Effector CD4-positive, alpha-beta T cell (primary cell): ENCODE measurements around the gene RHOT1.
"Not testable (repeated sequence)": the region's sequence is repeated elsewhere in the genome, so short reads cannot be mapped to it uniquely, and the experiment has no call there.

Experiments
- DNase-seq: peaks from one replicate; pipeline ENCODE4 v3.0.0-alpha.2; 2020

Gene RHOT1

DNA sequence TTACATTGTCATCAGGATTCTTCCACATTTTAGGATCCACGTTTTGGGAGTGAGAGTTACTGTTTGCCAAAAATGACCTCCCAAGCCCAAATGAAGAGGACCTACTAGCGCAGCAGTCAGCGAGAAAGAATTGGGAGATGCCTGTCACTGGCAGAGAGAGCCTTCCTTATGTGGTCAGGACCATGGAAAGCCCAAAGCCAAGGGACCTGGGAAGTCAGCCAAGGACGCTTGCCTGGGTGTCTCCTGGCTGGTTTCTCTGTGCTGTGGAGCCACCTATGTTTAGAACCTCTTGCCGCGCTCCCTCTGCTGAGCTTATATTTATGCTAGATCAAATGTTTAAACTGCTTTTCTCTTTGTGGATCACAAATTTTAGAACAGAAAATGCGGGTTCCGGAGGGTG, 98.4 kb downstream of the RHOT1 start:
- no peak for DNase-seq

DNA sequence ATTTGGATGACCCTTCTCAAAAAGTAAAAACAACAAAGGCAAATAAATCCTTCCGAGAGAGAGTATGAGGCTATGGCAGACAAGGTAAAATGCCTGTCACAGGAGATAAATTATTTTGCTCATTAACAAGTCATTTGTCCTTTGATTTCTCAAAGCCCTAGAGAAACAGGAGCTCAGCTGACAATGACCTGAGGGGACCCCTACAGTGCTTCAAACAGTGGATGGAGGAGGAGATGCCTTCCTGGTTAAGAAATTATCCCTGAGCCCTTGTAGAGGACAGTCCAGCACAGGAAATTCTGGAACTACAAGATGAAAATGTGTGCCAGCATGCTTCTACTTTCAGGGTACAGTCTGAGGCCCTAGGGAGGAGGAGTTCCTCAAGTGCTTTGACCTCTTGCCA, 99.3 kb downstream of the RHOT1 start:
- DNase-seq, result no peak

DNA sequence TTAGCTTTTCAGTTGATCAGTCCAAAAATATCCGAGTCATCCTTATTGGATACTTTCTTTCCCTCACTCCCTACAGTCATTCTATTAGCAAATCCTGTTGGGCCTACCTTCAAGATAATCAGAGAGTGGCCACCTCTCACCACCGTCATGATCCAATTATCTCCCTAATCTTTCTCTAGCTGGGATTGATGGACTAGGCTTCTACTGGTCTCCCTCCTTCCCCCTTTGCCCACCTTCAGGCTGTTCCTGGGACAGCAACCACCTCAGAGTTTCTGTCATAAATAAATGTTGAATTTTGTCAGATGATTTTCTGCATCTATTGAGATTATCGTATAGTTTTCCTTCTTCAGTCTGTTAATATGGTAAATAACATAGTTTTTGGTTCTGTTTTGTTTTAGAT, 107.2 kb downstream of the RHOT1 start:
- DNase-seq, result no peak

DNA sequence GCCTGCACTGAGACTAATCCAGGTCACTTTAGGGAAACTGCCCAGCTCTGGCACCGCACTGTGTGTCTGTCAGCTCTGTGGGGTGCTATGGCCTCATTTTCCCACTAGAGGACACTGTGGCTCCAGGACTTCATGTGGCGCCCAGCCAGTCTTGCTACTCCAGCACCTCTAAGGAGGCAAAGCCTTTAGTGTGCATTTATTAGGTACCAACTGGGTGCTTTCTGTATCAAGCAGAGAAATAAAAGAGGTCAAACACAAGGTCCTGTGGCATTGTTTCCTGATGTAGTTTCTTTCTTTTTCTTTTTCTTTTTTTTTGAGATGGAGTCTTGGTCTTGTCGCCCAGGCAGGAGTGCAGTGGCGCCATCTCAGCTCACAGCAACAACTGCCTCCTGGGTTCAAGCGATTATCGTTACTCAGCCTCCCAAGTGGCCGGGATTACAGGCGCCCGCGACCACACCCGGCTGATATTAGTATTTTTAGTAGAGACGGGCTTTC, 110.9 kb downstream of the RHOT1 start:
- DNase-seq, result peak; percentile 40

DNA sequence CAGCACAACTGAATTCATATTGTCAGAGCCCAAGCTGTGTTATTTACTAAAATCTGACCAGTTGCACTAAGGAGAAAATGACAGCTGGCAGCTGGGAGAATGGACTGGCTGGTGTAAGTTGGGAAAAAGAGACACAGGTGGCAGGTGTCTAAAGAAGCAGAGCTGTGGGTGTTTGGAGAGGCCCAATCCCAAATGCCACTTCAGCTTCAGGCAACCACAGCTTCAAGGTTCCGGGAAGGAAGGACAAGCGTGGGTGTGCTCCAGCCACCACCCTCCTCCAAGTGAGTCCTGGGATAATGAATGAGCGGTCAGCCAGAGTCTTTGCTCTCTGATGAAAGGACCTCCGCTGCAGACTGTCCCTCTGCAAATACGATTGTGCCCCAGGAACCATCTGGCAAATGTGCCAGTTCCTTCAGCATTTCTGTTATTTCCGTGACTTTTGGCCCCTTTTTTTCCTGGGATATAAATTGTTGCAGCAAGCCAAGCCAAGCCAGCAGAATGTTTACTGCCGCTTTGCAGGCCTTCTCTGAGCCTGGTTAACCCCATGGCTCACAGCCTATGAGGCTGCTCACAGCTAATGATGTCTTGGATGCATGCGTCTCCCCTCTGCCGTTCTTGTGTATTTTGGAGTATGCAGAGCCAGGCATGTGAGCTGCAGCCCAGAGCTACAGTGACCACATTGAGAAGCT, 113.9 kb downstream of the RHOT1 start:
- DNase-seq, result no peak

DNA sequence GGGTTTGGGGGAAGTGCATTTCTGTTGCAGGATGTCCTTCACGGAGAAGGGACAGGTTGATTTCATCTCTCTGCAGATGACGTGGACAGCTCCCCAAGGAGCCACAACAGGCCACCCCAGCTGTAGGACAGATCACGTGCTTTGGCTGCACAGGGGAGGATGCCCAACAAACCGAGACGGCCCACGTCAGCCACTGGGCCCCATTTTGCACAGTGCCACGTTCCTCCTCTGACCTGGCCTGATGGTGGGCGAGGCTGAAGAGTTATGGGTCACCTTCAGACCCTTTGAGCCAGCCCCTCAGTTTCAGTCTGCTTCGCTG, 114.4 kb downstream of the RHOT1 start:
- DNase-seq, result no peak

DNA sequence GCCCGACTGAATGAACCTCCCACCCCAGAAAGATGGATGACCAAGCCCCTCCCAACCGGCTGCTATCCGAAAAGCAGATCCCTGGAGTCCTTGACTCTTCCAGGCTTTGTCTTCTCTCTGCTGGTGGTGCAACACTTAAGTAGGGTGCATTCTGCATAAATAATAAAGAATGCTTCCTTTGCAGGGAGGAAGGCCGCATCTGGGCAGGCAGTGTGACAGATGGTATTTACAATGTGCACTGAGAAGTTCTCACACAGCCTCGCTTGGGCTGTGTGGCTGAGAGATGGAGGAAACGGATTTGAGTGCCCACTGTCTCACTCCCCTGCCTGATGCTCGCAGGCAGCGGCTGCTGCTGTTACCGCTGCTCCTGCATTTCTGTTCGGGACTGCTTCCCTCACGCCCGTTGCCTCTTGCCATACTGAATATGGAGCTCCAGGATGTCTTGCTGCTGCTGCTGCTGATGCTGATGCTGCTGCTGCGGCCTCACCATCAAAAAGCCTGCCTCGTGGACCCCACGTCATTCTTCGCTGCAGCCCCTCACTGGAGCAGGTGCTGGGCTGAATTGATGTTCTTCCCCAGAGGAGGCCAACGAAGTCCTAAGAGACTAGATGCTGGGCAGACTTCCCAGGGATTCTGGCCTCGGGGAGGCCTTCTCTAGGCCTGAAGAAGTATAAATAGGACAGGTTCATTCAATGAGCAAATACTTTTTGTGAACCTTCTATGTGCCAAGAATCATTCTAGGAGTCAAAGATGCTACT, 116.3 kb downstream of the RHOT1 start:
- DNase-seq, result no peak

DNA sequence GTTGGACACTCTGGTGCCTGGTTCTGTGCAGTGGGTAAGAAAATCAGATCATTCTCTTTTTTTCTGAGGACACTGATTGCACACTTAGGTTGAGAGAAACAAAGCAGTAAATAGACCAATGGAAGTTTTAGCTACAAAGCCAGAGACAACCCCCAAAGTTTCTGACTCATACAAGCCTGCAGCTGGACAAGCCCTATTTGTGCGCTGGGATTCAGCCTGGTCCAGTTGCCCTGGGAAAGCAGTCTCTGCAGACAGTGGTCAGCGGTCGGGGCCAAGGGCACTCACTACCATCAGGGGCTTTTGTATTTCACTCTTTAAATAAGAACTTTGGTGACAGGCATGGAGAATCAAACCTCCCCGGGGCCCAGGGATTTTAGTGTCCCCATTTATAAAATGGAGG, 117.3 kb downstream of the RHOT1 start:
- DNase-seq, result no peak

DNA sequence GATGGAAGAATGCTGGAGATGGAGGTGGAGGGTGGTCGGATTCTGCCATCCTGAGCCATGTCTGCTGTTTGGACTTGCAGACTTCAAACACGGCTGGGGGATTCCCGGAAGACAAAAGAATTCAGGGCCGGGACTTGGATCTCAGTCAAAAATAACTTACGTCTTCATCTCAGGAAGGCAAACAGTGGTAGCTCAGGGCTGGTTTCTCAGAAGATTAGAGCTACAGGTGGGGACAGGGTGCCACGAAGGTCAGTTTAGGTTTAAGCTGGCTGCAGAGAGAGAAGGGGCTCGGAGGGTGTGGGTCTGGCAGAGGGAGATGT, 119.1 kb downstream of the RHOT1 start:
- no peak for DNase-seq

DNA sequence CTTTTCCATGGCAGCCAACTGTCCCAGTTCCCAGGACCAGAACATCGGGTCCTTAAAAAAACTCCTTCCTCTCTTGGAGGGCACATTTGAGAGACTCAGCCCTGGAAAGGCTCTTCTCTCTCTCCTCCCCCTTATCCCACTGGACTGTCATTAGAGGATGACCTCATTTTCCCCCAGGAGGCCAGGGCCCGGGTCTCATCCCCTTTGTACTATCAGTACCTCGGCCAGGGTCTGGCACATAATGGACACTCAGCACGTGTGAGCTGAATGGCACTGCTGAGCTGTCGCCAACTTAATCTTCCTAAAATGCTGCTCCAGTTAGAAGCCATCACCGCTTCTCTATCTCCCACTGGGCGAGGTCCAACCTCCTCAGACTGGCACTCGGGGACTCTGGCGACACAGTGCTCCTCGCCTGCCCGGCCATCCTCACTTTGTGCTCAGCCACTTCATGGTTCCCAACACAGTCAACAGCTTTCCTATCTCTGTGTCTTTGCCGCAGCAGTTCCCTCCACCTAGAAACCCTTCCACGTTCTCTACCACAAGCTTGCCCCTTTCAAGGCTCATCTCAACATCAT, 119.7 kb downstream of the RHOT1 start:
- DNase-seq, result no peak

DNA sequence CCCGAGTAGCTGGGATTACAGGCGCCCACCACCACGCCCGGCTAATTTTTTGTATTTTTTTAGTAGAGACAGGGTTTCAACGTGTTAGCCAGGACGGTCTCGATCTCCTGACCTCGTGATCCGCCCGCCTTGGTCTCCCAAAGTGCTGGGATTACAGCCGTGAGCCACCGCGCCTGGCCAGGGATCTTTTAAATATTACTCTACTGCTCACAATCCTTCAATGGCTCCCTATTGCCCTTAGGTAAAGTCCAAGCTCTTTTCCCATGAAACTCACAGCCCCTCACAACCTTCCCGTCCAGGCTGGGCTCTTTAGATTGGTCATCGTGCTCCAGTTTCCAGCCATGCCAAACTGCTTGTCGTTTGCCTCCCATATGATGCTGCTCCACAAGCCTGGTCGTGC, 121.2 kb downstream of the RHOT1 start:
- DNase-seq, result not testable (repeated sequence)

DNA sequence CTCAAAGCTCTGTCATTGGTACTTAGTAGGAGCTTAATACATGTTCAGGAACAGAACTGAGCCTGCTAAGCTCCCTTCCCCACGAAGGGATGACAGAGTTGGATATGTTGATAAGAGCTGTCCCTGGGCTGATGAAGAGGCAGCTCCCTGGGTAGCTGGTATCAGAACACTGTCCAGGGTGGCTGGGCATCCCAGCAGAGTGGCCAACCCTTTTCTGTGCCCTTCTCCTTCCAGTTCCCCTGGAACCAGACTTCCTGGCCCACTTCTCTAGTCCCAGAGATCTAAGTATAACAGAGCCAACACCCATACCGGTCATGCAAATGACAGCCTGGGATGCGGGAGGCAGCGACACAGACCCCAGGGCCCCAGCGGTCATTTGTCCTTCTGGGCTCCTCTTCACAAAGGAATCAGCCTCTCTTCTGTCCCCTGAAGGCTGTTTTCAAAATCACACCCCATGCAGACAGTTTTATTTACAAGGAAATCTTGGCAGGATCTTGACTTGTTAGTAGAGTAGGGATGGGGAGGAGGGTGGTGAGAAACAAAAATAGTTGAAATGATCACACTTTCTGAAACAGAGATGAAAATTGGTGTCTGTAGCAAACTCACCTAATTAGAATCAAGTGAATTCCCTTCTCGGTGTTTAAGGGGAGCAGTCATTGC, 122.0 kb downstream of the RHOT1 start:
- DNase-seq, result no peak

DNA sequence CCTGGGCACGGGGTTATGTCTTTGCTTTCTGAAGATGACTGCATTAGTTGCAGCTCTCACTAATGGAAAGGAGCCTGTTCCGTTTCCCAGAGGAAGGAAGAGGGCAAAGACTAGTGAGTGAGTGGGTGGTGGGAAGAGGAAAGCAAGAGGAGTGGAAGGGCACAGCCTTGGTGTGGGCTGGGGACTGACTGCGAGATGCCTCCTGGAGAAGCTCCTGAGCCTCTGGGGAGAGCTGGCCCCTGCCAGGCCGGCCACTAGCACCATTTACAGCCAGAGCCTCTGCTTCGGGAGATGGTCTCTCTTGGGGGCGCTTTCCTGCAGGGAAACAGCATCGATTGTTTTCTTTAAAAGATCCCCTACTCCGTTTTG, 122.5 kb downstream of the RHOT1 start:
- DNase-seq, result no peak

DNA sequence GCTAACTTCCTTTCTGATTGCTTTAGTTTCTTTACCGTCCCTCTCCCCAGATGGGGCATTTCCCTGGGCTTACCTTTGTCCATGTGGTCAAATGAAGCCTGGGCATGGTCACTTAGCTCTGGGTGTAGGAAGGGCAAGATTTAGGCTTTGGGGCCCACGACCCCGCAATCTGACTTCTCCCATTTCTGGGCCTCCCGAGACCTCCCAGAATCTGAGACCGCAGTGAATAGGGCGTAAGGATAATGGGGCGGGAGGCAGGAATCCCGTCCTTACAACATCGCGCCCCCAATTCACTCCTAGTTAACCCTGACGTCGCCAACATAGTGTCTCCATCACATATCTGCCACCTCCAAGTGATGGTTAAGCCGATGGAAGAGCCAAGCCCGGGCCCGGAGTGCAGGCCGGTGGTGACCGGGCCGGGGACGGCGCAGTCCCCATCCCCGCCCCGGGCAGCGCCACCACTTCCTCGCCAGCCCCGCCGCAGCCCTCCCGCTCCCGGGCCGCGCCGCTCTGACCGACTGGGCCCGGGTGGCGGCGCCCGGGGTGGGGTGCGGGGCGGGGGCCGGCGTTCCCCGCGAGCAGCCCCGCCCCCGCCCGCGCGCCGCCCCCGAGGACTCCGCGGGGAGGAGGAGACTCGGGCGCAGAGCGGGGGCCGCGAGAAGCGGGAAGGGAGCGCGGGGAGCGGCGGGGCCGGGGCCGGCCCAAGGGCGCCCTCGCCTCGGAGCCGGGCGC, 123.1 kb downstream of the RHOT1 start, which contains the start of gene RHBDL3:
RHBDL3 (plus strand) TSS at position 641 of the 732 bp plus-strand sequence. CDS start 358 bp downstream, outside the sequence.
- no peak for DNase-seq

DNA sequence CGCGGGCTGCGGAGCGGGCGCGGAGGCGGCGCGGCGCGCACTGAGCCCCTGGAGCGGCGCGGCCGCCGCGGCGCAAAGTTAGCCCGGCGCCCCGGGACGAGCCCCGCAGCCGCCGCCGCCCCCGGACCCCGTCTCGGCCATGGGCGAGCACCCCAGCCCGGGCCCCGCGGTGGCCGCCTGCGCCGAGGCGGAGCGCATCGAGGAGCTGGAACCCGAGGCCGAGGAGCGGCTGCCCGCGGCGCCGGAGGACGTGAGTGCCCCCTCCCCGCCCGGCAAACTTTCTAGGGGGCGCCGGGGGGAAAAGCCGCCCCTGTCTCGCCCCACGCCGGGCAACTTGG, 123.7 kb downstream of the RHOT1 start:
- DNase-seq, result no peak

DNA sequence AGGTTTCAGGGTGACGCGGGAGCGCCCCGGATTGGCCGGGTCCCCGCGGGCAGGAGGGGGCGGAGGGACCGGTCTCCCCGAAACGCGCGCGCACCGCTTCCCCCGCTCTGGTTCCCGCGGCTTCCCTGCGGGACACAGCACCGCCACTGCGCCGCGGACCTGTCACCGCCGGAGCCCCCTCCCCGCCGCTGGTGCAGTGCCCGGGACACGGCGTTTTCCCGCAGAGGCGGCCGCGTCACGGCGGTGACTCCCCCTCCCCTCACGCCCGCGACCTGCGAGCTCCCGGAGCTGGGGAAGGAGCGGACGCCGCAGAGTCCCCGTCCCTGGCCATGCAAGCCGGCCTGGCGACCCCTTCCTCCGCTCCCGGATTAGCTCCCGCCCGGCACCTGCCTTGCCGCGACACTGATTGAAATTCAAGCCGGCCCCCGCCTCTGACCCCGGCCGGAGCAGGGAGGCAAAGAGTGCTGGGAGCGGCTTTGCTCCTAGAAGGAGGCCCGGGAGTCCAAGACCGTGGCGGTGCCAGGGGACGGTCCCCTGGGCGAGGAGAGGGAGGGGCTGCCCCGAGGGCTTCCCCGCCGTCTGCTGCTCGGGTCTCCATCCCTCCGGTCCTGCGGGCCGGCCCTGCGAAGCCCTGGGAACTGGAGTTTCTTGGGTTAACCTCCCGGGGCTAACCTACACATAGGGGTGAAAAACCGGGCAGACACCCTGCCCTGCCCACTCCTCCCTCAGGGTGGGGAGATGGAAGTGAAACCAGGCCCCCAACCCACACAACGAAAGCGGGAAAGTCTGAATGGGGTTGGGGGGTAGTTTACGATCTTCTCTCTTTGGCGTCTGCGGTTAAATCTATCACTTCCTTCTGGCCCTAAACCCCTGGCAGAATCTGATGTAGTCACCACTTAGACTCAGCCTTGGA, 124.3 kb downstream of the RHOT1 start:
- no peak for DNase-seq

DNA sequence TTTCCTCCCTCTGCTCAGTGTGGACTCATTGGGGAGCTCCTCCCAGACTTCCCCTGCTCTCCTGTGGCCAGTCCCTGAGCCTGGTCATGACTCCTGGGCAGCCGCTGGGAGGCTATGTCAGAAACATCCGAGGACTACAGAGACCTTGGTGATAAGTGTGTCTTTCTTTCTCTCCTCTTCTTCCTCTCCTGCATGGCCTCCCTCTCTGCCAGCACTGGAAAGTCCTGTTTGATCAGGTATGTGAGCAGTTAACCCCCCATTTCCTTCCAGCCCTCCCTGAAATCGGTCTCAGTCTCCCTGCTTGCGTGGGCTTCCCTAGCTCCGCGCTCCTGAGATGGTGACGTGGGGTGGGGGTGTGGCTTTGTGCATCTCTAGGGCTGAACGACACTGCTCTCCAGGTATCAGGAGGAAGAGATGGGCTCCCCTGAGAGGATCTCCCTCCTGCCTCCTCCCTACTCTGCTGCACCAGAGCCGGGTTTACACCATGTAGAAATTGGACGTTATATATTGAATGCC, 125.4 kb downstream of the RHOT1 start:
- no peak for DNase-seq

DNA sequence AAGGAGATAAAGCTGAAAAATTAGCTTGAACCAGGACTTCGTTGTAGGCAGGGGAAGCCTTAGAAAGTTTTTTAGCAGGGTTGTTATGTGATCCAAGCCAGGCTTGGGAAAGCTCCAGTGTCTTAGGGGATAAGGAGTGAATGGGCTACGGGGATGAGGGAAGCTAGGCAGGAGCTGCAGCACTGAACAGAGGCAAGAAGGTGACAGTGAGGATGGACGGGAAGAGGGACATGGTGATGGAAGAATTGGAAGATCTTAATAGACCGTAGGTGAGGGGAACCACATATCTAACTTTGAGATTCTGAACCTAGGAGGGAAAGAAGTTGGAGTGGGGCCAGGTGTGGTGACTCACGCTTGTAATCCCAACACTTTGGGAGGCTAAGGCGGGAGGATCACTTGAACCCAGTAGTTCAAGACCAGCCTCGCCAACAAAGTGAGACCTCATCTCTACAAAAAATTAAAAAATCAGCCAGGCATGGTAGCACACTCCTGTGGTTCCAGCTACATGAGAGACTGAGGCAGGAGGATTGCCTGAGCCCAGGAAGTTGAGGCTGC, 126.5 kb downstream of the RHOT1 start:
- no peak for DNase-seq

DNA sequence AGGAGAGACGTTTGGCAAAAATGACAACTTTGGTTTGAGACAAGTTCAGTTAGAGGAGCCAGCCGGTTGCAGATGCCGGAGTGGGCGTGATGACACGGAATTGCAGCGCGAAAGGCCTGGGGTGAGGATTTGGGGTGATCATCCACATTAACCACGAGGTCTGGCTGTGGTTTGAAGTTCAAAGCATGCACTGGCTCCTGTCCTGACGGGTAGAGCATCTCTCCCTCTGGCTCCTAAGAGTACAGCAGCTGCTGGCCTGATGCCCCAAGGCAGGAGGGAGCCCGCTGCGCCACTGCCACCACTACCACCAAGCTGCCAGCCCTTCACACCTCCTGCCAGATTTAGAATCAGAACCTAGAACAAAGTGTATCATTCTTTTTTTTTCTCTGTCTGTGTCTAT, 127.1 kb downstream of the RHOT1 start:
- DNase-seq, result no peak

DNA sequence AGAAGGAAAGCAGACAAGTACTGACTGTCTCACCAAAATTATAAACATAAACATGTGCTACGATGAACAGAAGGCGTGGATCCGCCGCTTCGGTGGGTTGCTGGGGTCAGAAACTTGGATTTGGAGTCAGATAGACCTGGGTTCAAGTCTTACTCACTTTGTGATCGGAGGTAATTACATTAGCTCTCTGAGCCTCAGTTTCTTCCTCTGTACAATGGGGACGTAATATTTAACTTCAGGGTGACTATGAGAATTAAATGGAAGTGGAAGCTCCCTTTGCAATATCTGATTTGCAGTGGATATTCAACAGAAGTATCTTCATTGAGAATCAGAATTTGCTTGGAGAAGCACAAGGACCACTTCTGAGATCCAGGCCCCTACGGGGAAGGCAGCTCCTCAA, 129.5 kb downstream of the RHOT1 start:
- DNase-seq, result no peak

DNA sequence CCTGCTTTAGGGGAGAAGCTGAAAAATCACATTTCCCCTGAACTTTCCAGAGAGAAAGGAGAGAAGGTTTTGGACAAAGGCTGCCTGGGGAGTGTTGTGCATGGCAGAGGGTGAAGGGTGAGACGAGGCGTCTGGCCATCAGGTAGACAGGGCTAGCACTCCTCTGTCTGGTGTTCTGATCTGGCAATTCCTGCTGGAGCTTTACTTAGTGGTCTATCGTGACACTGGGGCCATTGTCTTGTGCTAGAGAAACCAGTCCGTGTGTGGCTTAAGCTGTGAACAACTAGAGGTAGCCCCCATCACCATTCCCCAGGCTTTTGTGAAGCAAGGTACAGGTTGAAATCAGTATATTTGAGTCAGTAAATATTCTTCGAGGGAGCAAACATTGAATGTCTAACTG, 131.8 kb downstream of the RHOT1 start:
- DNase-seq, result no peak

DNA sequence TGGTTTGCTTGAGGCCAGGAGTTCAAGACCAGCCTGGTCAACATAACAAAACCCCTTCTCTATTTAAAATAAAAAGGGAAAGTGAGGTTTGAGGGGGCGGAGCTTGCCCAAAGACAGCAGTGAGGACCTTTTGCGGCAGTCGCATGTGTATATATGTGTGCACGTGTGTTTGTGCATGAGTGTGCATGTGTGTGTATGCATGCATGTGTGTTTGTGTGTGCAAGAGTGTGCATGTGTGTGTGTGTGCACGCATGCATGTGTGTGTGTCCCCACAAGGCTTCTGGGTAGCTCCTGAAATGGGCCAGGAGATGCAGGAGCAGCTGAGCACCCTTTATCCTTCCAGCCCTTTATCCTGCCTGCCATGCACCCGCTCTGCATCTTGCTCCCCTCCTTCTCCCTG, 132.3 kb downstream of the RHOT1 start:
- no peak for DNase-seq
